Heart right ventricle (tissue), 16 donors: Measurements from ENCODE around the gene KRI1. TPM values are rescaled to one million over a fixed set of nuclear protein-coding genes. Genes with fewer than 3 reads are reported as not detected.

Experiments used
- ATAC-seq, 8 donors: fragments of 200-7000 bp; cut with Tn5 transposase; one replicate each; pipeline ENCODE4 v1.9.1; 2020; ENCODE audit warnings: mild to moderate bottlenecking in 8 of 8, moderate library complexity in 8 of 8, moderate number of reproducible peaks in 1 of 8
- DNase-seq, 2 donors: peaks; one replicate each; pipeline ENCODE4 v3.0.0-alpha.2; 2020
- H3K27ac ChIP-seq, 10 donors: fragments of 200-600 bp; sonication (generic) in 2 of 10; one replicate each; pipeline versions ENCODE4 v1.5.0 to v1.8.0; 2020 to 2022; ENCODE audit warnings: mild to moderate bottlenecking in 3 of 10
- H3K27me3 ChIP-seq, 7 donors: fragments of 200-600 bp; one replicate each; pipeline ENCODE4 v1.8.0; 2021 to 2022; ENCODE audit warnings: mild to moderate bottlenecking in 2 of 7
- H3K36me3 ChIP-seq, 9 donors: fragments of 200-600 bp; sonication (generic) in 1 of 9; one replicate each; pipeline versions ENCODE4 v1.5.0 to v1.8.0; 2020 to 2022; ENCODE audit warnings: mild to moderate bottlenecking in 2 of 9
- H3K4me1 ChIP-seq, 9 donors: fragments of 200-600 bp; sonication (generic) in 1 of 9; one replicate each; pipeline versions ENCODE4 v1.5.0 to v1.8.0; 2020 to 2022; ENCODE audit warnings: mild to moderate bottlenecking in 4 of 9
- H3K4me3 ChIP-seq, 10 donors: fragments of 200-600 bp; sonication (generic) in 2 of 10; one replicate each; pipeline versions ENCODE4 v1.5.0 to v1.8.0; 2020 to 2022; ENCODE audit warnings: mild to moderate bottlenecking in 7 of 10, moderate library complexity in 2 of 10
- H3K9me3 ChIP-seq, 11 donors: fragments of 200-600 bp in 10 of 11; sonication (generic) in 2 of 11; one replicate each; pipeline versions ENCODE4 v1.5.0 to v1.8.0; 2013 to 2022; ENCODE audit warnings: mild to moderate bottlenecking in 2 of 11, control low read depth in 1 of 11, moderate library complexity in 1 of 11
- CTCF ChIP-seq, 9 donors: fragments of 200-600 bp; sonication (generic) in 2 of 9; IDR thresholded peaks; one replicate each; pipeline versions ENCODE4 v1.5.0 to v1.8.0; 2021 to 2022; ENCODE audit warnings: antibody characterized with exemption in 9 of 9, mild to moderate bottlenecking in 5 of 9, moderate library complexity in 1 of 9
- WGBS, 2 donors: extraction: QIAGEN DNeasy Blood & Tissue Kit; methylation state at CpG; one replicate each; pipeline ENCODE4 v1.1.7; 2013; ENCODE audit warnings: inconsistent platforms in 1 of 2; 5-methylcytosine and 5-hydroxymethylcytosine counted together
- intact Hi-C, 10 donors: fragments of 100-400 bp; cut with DNase I; formaldehyde crosslinking; loops; one replicate each; pipeline versions ENCODE4 v1.11.1 to v1.14.2; 2022
- polyA plus RNA-seq, 2 donors: library from polyadenylated mRNA; stranded (reverse); fragments of 200-250 nt; gene quantifications; one replicate each; pipeline ENCODE4 v1.2.3, GENCODE V29; 2013
- total RNA-seq, 10 donors: library from RNA; stranded (reverse); fragmentation: NEBNext Ultra II Directional in 3 of 10; extraction: Animal tissue kit (Norgen Biotek cat#: 25700) in 3 of 10; gene quantifications; one replicate each; pipeline versions ENCODE4 v1.2.1 to v1.2.4, GENCODE V29; 2021 to 2023
- donor health status: Arrhythmogenic right ventricular cardiomyopathy.
- donor health status: ischemic (EF 13 %, LVEDD 7.1; RV severe dilation, severe dysfunction).
- donor health status: healthy with polysubstance abuse.
- donor health status: DM: no; HTN: yes; CAD: no.
- donor health status: DM: no; HTN: no; CAD: no.
- donor health status: ischemic (EF 25% LVEDD 6.9; RV normal size, moderate dysfunction).
- donor health status: ischemic (EF 25% LVEDD 5.7; RV mildly dilated, moderate dysfunction).
- donor health status: healthy.
- donor health status: DM: yes; HTN: yes; CAD: no.
- donor health status: Ischemic cardiomyopathy.
- donor health status: ischemic (EF 35%, LVEDD 5.7; RV mildly dilated, moderate dysfunction).
- donor health status: nonischemic (EF 11% LVEDD 7.7; RV severe dilation, severe dysfunction).
- donor health status: DM: yes; HTN: yes; CAD: no.
- donor health status: PGD.
- donor health status: ischemic (EF 29% LVEDD 5.4; RV normal size, mild dysfunction).
- donor health status: nonischemic (EF 23%, LVEDD 6.1; RV moderate dilation, normal function).

The KRI1 gene
- total and polyA plus RNA-seq, 12 donors: 8.4 to 17.5 (median 10.7) TPM

GRCh38 chr19:10583036-10583776 lies 17.4 kb upstream of the KRI1 start:
- Histone ChIP-seq H3K4me3 (no peak overlapping the region), H3K4me1 (peaks cover 0 to 13% (median 0%) of the 10 kb centered on the region in 9 donors), H3K36me3 (no peaks in the 10 kb centered on the region), H3K27ac (no peak overlapping the region), H3K9me3 (no peaks in the 10 kb centered on the region), H3K27me3 (peaks cover 0 to 21% (median 17%) of the 10 kb centered on the region in 7 donors)
- DNase-seq (no peak), ATAC-seq (no peak)
- intact Hi-C loops: loop anchor here in 5 of 10 donors (5.0 to 10.0 kb wide), 2 partner anchors 114 to 212 kb away; no protein-coding TSS in a partner anchor
- no peak for TF ChIP-seq CTCF (IDR thresholded peaks at IDR 0.05)
- 80 to 88% methylated on average over 9 of the region's 9 CpGs for WGBS, 2 donors

- Histone ChIP-seq H3K9me3 (no peaks in the 10 kb centered on the region), H3K4me3 (no peak overlapping the region), H3K27me3 (peaks cover 0 to 12% (median 6%) of the 10 kb centered on the region in 7 donors), H3K4me1 (peaks cover 0 to 13% (median 0%) of the 10 kb centered on the region in 9 donors), H3K27ac (no peak overlapping the region), H3K36me3 (no peaks in the 10 kb centered on the region)
- intact Hi-C loops: loop anchor here in 5 of 10 donors (1.0 to 10.0 kb wide), 3 partner anchors 62 to 213 kb away; no protein-coding TSS in a partner anchor
- DNase-seq (no peak), ATAC-seq (no peak)
- no peak for TF ChIP-seq CTCF (IDR thresholded peaks at IDR 0.05)
- 90 to 93% methylated on average over 13 of the region's 13 CpGs for WGBS, 2 donors
Observed at GRCh38 chr19:10582091-10582490, 16.3 kb upstream of the KRI1 start.

GRCh38 chr19:10580979-10581631 lies 15.3 kb upstream of the KRI1 start:
- peak; percentile 74 to 93 (median 86) for ATAC-seq
- WGBS, 2 donors: 22% methylated on average over 31 of the region's 31 CpGs
- no peak overlapping the region for H3K27ac ChIP-seq
- TF ChIP-seq CTCF (IDR thresholded peaks at IDR 0.05): peak; percentile 97 to 100 (median 98)
- intact Hi-C loops: loop anchor here (1.0 to 10.0 kb wide), 6 partner anchors 63 to 214 kb away; partner anchors contain the start of gene QTRT1 (in 2 of the 10)
- peaks cover 0 to 13% (median 0%) of the 10 kb centered on the region in 9 donors for H3K4me1 ChIP-seq
- H3K9me3 ChIP-seq: no peaks in the 10 kb centered on the region
- DNase-seq: peak; percentile 84 to 88
- peaks cover 0 to 5% (median 0%) of the 10 kb centered on the region in 7 donors for H3K27me3 ChIP-seq
- no peaks in the 10 kb centered on the region for H3K36me3 ChIP-seq
- H3K4me3 ChIP-seq: peak overlapping the region in 4 of 10 donors; percentile 11 to 26 (median 18)

- Histone ChIP-seq H3K4me3 (no peak overlapping the region), H3K27me3 (peaks cover 0 to 5% (median 0%) of the 10 kb centered on the region in 7 donors), H3K9me3 (no peaks in the 10 kb centered on the region), H3K36me3 (no peaks in the 10 kb centered on the region), H3K4me1 (peaks cover 0 to 6% (median 0%) of the 10 kb centered on the region in 9 donors), H3K27ac (no peak overlapping the region)
- ATAC-seq: no peak
- DNase-seq: no peak
- WGBS, 2 donors: 82 to 95% methylated on average over 6 of the region's 6 CpGs
- TF ChIP-seq CTCF (IDR thresholded peaks at IDR 0.05): no peak
- intact Hi-C loops: loop anchor here in 3 of 10 donors (10.0 kb wide), 1 partner anchor 173 kb away; the partner anchor contains the start of gene CDC37 (in 3 of the 3)
Observed at GRCh38 chr19:10577951-10578350, 12.1 kb upstream of the KRI1 start.
